IMR-90 (cell line): Measurements from ENCODE around the gene SH3BP2. TPM values are rescaled to one million over a fixed set of nuclear protein-coding genes. Genes with fewer than 3 reads are reported as not detected.

Experiments used
- ATAC-seq: fragments of 200-7000 bp; cut with Tn5 transposase; 2 replicates; pipeline ENCODE4 v1.9.1; 2020; ENCODE audit warnings: low read depth, mild to moderate bottlenecking, moderate library complexity
- BruUV-seq: library from RNA; stranded (reverse); fragments of 400-500 nt; replicated peaks from 2 replicates; lab custom pipeline; 2021; lab: Mats Ljungman, UMichigan
- CTCF ChIA-PET: fragments of 300-600 bp; formaldehyde crosslinking; extraction: SDS; loops from one replicate; lab custom pipeline; 2021; ENCODE audit warnings: antibody characterized with exemption; lab: Yijun Ruan, JAX
- POLR2A ChIA-PET: fragments of 300-600 bp; sonication (Branson Sonifier 250); formaldehyde crosslinking; loops from one replicate; lab custom pipeline; 2022; ENCODE audit warnings: antibody characterized with exemption; ENCODE audit not compliant: unreplicated experiment; lab: Charles Lee
- DNase-seq: peaks from one replicate; pipeline ENCODE4 v3.0.0; 2013
- H2AFZ ChIP-seq: replicated peaks from 2 replicates; pipeline ENCODE3; 2013; ENCODE audit warnings: low read length, mild to moderate bottlenecking; ENCODE audit not compliant: poor library complexity
- H2AK5ac ChIP-seq: 2 replicates; pipeline ENCODE4 v1.6.1; 2013; ENCODE audit warnings: low read depth, low read length, inconsistent platforms
- H2AK9ac ChIP-seq: replicated peaks from 2 replicates; pipeline ENCODE3; 2013; ENCODE audit warnings: mild to moderate bottlenecking, low read depth, low read length, moderate library complexity; ENCODE audit not compliant: poor library complexity
- H2BK120ac ChIP-seq: 2 replicates; pipeline ENCODE4 v1.6.1; 2013; ENCODE audit warnings: low read depth, low read length, inconsistent platforms
- H2BK15ac ChIP-seq: 3 replicates; pipeline ENCODE4 v1.6.1; 2013; ENCODE audit warnings: low read depth, low read length, inconsistent platforms
- H2BK20ac ChIP-seq: 2 replicates; pipeline ENCODE4 v1.6.1; 2013; ENCODE audit warnings: low read depth, mild to moderate bottlenecking, inconsistent platforms, low read length, moderate library complexity
- H2BK5ac ChIP-seq: 2 replicates; pipeline ENCODE4 v1.6.1; 2013; ENCODE audit warnings: mild to moderate bottlenecking, low read depth, low read length, inconsistent platforms; ENCODE audit not compliant: poor library complexity, severe bottlenecking
- H3K14ac ChIP-seq: replicated peaks from 2 replicates; pipeline ENCODE4 v1.6.1; 2013; ENCODE audit warnings: low read depth, low read length, inconsistent platforms
- H3K18ac ChIP-seq: 2 replicates; pipeline ENCODE4 v1.6.1; 2013; ENCODE audit warnings: low read depth, low read length, control low read depth
- H3K23ac ChIP-seq: 2 replicates; pipeline ENCODE4 v1.6.1; 2013; ENCODE audit warnings: low read depth, low read length, inconsistent platforms
- H3K27ac ChIP-seq: 2 replicates; pipeline ENCODE4 v1.5.1; 2013; ENCODE audit warnings: mild to moderate bottlenecking, control low read depth, low read length; ENCODE audit not compliant: insufficient read depth
- H3K27me3 ChIP-seq: 2 replicates; pipeline ENCODE4 v1.6.1; 2013; ENCODE audit warnings: low read length; ENCODE audit not compliant: control insufficient read depth, insufficient read depth
- H3K36me3 ChIP-seq: 2 replicates; pipeline ENCODE4 v1.6.1; 2013; ENCODE audit warnings: low read length, mixed read lengths; ENCODE audit not compliant: control insufficient read depth, insufficient read depth
- H3K4ac ChIP-seq: 2 replicates; pipeline ENCODE4 v1.6.1; 2013; ENCODE audit warnings: low read depth, low read length, inconsistent platforms
- H3K4me1 ChIP-seq: 2 replicates; pipeline ENCODE4 v1.6.1; 2013; ENCODE audit warnings: low read length, mixed read lengths; ENCODE audit not compliant: control insufficient read depth, insufficient read depth
- H3K4me2 ChIP-seq: 2 replicates; pipeline ENCODE4 v1.6.1; 2013; ENCODE audit warnings: low read depth, mild to moderate bottlenecking, control low read depth, low read length, moderate library complexity
- H3K4me3 ChIP-seq: 2 replicates; pipeline ENCODE4 v1.5.1; 2013; ENCODE audit warnings: low read depth, mild to moderate bottlenecking, control low read depth, low read length, moderate library complexity; ENCODE audit not compliant: insufficient read depth
- H3K56ac ChIP-seq: 2 replicates; pipeline ENCODE4 v1.6.1; 2013; ENCODE audit warnings: low read length, inconsistent platforms; ENCODE audit not compliant: insufficient read depth; ENCODE audit errors: extremely low read depth
- H3K79me1 ChIP-seq, 2 experiments: 2 replicates each; pipeline ENCODE4 v1.6.1; 2013; ENCODE audit warnings: low read length in 2 of 2, inconsistent platforms in 1 of 2, low read depth in 1 of 2
- H3K9ac ChIP-seq: 2 replicates; pipeline ENCODE4 v1.6.1; 2013; ENCODE audit warnings: low read depth, low read length, control low read depth
- H3K9me1 ChIP-seq: 2 replicates; pipeline ENCODE4 v1.6.1; 2013; ENCODE audit warnings: low read length, inconsistent platforms; ENCODE audit not compliant: insufficient read depth
- H3K9me3 ChIP-seq: 2 replicates; pipeline ENCODE4 v1.6.1; 2013; ENCODE audit warnings: low read length; ENCODE audit not compliant: control insufficient read depth, insufficient read depth
- H4K20me1 ChIP-seq: 2 replicates; pipeline ENCODE4 v1.6.1; 2013; ENCODE audit warnings: low read length, inconsistent platforms; ENCODE audit not compliant: insufficient read depth
- H4K5ac ChIP-seq: 2 replicates; pipeline ENCODE4 v1.6.1; 2013; ENCODE audit warnings: mild to moderate bottlenecking, low read depth, low read length, control low read depth
- H4K8ac ChIP-seq, 2 experiments: 2 replicates each; pipeline ENCODE4 v1.6.1; 2013; ENCODE audit warnings: low read depth in 2 of 2, low read length in 2 of 2, control low read depth in 1 of 2, inconsistent platforms in 1 of 2
- H4K91ac ChIP-seq: 2 replicates; pipeline ENCODE4 v1.6.1; 2013; ENCODE audit warnings: low read depth, low read length, inconsistent platforms; ENCODE audit not compliant: insufficient read depth
- BHLHE40 ChIP-seq: fragments of 150-350 bp; IDR thresholded peaks from 2 replicates; pipeline ENCODE4 v1.6.1; 2016; ENCODE audit warnings: mild to moderate bottlenecking, low read depth, low read length
- CEBPB ChIP-seq: IDR thresholded peaks from 2 replicates; pipeline ENCODE4 v1.6.1; 2012; ENCODE audit warnings: low read depth, low read length, improper control_type of control experiment
- CHD1 ChIP-seq: IDR thresholded peaks from 2 replicates; pipeline ENCODE4 v1.6.1; 2012; ENCODE audit warnings: low read depth, low read length, improper control_type of control experiment
- FOS ChIP-seq: fragments of 150-350 bp; IDR thresholded peaks from 2 replicates; pipeline ENCODE4 v1.6.1; 2016; ENCODE audit warnings: low read depth, low read length
- MAFK ChIP-seq: IDR thresholded peaks from 2 replicates; pipeline ENCODE4 v1.6.1; 2012; ENCODE audit warnings: low read depth, low read length, improper control_type of control experiment
- MAZ ChIP-seq: IDR thresholded peaks from 2 replicates; pipeline ENCODE4 v1.6.1; 2012; ENCODE audit warnings: low read depth, mild to moderate bottlenecking, low read length, improper control_type of control experiment, moderate library complexity, borderline replicate concordance
- MXI1 ChIP-seq: IDR thresholded peaks from 2 replicates; pipeline ENCODE4 v1.6.1; 2012; ENCODE audit warnings: low read depth, mild to moderate bottlenecking, low read length, moderate library complexity, borderline replicate concordance
- NFE2L2 ChIP-seq: fragments of 150-350 bp; IDR thresholded peaks from 2 replicates; pipeline ENCODE4 v1.6.1; 2016; ENCODE audit warnings: low read depth, mild to moderate bottlenecking, low read length
- POLR2A ChIP-seq: IDR thresholded peaks from 2 replicates; pipeline ENCODE4 v1.6.1; 2012; ENCODE audit warnings: mild to moderate bottlenecking, low read depth, low read length
- RAD21 ChIP-seq: IDR thresholded peaks from 2 replicates; pipeline ENCODE4 v1.6.1; 2012; ENCODE audit warnings: low read length, improper control_type of control experiment
- RCOR1 ChIP-seq: IDR thresholded peaks from 2 replicates; pipeline ENCODE4 v1.6.1; 2012; ENCODE audit warnings: mild to moderate bottlenecking, low read length, improper control_type of control experiment; ENCODE audit not compliant: insufficient replicate concordance
- RFX5 ChIP-seq: IDR thresholded peaks from 2 replicates; pipeline ENCODE4 v1.8.0; 2012; ENCODE audit warnings: low read depth, mild to moderate bottlenecking, low read length, moderate library complexity
- SMC3 ChIP-seq: fragments of 150-350 bp; IDR thresholded peaks from 2 replicates; pipeline ENCODE4 v1.6.1; 2016; ENCODE audit warnings: low read depth, mild to moderate bottlenecking, antibody characterized with exemption, low read length, moderate library complexity
- WGBS, 2 experiments: methylation state at CpG; one replicate each; pipeline versions ENCODE4 v1.1.5 to v1.1.7; 2013; ENCODE audit warnings: missing lambda C conversion rate in 2 of 2; ENCODE audit not compliant: insufficient read length in 1 of 2; ENCODE audit errors: extremely low coverage in 2 of 2; 5-methylcytosine and 5-hydroxymethylcytosine counted together
- dilution Hi-C: fragments of 300-500 bp; cut with HindIII; formaldehyde crosslinking; loops from one replicate; pipeline ENCODE4 v1.14.3; 2018; ENCODE audit warnings: low sequenced_read_pairs; ENCODE audit not compliant: unreplicated experiment
- in situ Hi-C: fragments of 300-500 bp; cut with MboI; formaldehyde crosslinking; loops from 3 replicates; pipeline ENCODE4 v1.14.3; 2019; ENCODE audit warnings: low sequenced_read_pairs, inconsistent platforms, mixed read lengths
- intact Hi-C: fragments of 100-400 bp; cut with micrococcal nuclease; formaldehyde crosslinking; loops from 2 replicates; pipeline ENCODE4 v1.10.0; 2022
- polyA plus RNA-seq, 3 experiments: library from polyadenylated mRNA; depleted of rRNA; stranded (reverse); fragments of >200 nt; gene quantifications; 2 replicates each; pipeline ENCODE4 v1.2.3, GENCODE V29; 2012; ENCODE audit warnings: low replicate concordance in 1 of 3
- total RNA-seq: library from RNA; depleted of rRNA; stranded (reverse); fragments of >200 nt; gene quantifications from 2 replicates; pipeline ENCODE4 v1.2.3, GENCODE V29; 2012
- TF ChIP-seq, protein P1 (sequence below): fragments of 150-350 bp; IDR thresholded peaks from 2 replicates; pipeline ENCODE4 v1.6.1; 2017; ENCODE audit warnings: mild to moderate bottlenecking, antibody characterized with exemption, low read length, low read depth
- TF ChIP-seq, protein P2 (sequence below): fragments of 150-350 bp; IDR thresholded peaks from 2 replicates; pipeline ENCODE4 v1.6.1; 2016; ENCODE audit warnings: low read depth, mild to moderate bottlenecking, low read length, moderate library complexity, borderline replicate concordance
- TF ChIP-seq, protein P3 (sequence below): conservative IDR thresholded peaks from 2 replicates; pipeline ENCODE4 v1.5.1; 2012; ENCODE audit warnings: mild to moderate bottlenecking, low read depth, low read length, improper control_type of control experiment

The SH3BP2 gene
- total and polyA plus RNA-seq, 2 of the 4 experiments (the other 2 are of a cell fraction): 9.0 to 37.2 TPM

DNA sequence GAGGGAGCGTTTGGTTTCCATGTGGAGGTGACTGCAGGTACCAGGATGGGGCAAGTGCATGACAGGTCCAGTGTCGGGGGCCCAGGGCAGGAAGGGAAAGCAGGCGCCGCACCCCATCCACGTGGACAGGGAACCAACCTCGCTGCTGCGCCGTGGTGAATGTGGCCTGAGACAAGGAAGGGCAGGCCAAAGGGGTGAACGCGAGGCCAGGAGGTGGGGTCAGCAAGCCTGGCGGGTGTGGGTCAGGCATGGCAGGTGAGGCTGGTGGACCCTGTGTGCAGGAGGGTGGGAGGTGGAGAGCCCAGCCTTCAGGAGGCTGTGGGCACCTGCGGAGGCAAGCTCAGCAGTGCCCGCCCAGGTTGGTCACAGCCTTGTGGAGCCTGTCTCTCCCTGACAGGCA lies 14.7 kb downstream of the SH3BP2 start:
- in situ Hi-C loops: no loop called here
- no peak overlapping the region for H4K8ac ChIP-seq
- no peaks in the 10 kb centered on the region for H3K27me3 ChIP-seq
- intact Hi-C loops: no loop called here
- TF ChIP-seq, protein P1, sequence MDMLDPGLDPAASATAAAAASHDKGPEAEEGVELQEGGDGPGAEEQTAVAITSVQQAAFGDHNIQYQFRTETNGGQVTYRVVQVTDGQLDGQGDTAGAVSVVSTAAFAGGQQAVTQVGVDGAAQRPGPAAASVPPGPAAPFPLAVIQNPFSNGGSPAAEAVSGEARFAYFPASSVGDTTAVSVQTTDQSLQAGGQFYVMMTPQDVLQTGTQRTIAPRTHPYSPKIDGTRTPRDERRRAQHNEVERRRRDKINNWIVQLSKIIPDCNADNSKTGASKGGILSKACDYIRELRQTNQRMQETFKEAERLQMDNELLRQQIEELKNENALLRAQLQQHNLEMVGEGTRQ: no peak
- TF ChIP-seq MAZ: no peak
- TF ChIP-seq POLR2A: no peak
- no peak for TF ChIP-seq NFE2L2
- TF ChIP-seq, protein P2, sequence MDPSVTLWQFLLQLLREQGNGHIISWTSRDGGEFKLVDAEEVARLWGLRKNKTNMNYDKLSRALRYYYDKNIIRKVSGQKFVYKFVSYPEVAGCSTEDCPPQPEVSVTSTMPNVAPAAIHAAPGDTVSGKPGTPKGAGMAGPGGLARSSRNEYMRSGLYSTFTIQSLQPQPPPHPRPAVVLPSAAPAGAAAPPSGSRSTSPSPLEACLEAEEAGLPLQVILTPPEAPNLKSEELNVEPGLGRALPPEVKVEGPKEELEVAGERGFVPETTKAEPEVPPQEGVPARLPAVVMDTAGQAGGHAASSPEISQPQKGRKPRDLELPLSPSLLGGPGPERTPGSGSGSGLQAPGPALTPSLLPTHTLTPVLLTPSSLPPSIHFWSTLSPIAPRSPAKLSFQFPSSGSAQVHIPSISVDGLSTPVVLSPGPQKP: no peak
- no peak for TF ChIP-seq FOS
- TF ChIP-seq RFX5: no peak
- TF ChIP-seq MXI1: no peak
- TF ChIP-seq CEBPB: no peak
- TF ChIP-seq CHD1: no peak
- TF ChIP-seq, protein P3, sequence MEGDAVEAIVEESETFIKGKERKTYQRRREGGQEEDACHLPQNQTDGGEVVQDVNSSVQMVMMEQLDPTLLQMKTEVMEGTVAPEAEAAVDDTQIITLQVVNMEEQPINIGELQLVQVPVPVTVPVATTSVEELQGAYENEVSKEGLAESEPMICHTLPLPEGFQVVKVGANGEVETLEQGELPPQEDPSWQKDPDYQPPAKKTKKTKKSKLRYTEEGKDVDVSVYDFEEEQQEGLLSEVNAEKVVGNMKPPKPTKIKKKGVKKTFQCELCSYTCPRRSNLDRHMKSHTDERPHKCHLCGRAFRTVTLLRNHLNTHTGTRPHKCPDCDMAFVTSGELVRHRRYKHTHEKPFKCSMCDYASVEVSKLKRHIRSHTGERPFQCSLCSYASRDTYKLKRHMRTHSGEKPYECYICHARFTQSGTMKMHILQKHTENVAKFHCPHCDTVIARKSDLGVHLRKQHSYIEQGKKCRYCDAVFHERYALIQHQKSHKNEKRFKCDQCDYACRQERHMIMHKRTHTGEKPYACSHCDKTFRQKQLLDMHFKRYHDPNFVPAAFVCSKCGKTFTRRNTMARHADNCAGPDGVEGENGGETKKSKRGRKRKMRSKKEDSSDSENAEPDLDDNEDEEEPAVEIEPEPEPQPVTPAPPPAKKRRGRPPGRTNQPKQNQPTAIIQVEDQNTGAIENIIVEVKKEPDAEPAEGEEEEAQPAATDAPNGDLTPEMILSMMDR: no peak
- no peak for TF ChIP-seq RAD21
- TF ChIP-seq SMC3: no peak
- TF ChIP-seq RCOR1: no peak
- TF ChIP-seq BHLHE40: no peak
- no peak for TF ChIP-seq MAFK
- peak overlapping the region; percentile 14; the same call in 1 of the 2 replicates for H2BK20ac ChIP-seq
- no peak overlapping the region for H4K5ac ChIP-seq
- H3K4me3 ChIP-seq: no peak overlapping the region
- no peak overlapping the region for H3K4me2 ChIP-seq
- H3K23ac ChIP-seq: 0 out of 2 replicates have a peak overlapping the region, but pooled peaks have one; percentile 17
- 91% methylated on average over 5 of the region's 13 CpGs; no CpG with 5 or more reads in 1 of the 2 experiments for WGBS, 2 experiments
- H3K79me1 ChIP-seq: peaks cover 0 to 63% of the 10 kb centered on the region in 2 experiments; a peak in 3 of 4 replicates
- ChIA-PET CTCF (no interaction called here), POLR2A (no interaction called here)
- no peak for ATAC-seq
- H3K56ac ChIP-seq: no peak overlapping the region
- no peak overlapping the region for H2BK15ac ChIP-seq
- no peak overlapping the region for H3K18ac ChIP-seq
- no peaks in the 10 kb centered on the region for H3K9me3 ChIP-seq
- H3K36me3 ChIP-seq: 0 out of 2 replicates have a peak, but pooled peaks cover 2% of the 10 kb centered on the region
- H4K91ac ChIP-seq: no peak overlapping the region
- peaks cover 13% of the 10 kb centered on the region; the same call in 1 of the 2 replicates for H4K20me1 ChIP-seq
- no peak overlapping the region for H2AK5ac ChIP-seq
- H2BK5ac ChIP-seq: no peak overlapping the region
- dilution Hi-C loops: no loop called here
- H2AK9ac ChIP-seq: peak overlapping the region; percentile 26
- H3K27ac ChIP-seq: no peak overlapping the region
- peaks cover 22% of the 10 kb centered on the region for H3K4me1 ChIP-seq
- no peak overlapping the region for H3K14ac ChIP-seq
- H3K4ac ChIP-seq: 0 out of 2 replicates have a peak overlapping the region, but pooled peaks have one; percentile 46
- no TSS peak for BruUV-seq
- DNase-seq: no peak
- no peak overlapping the region for H2AFZ ChIP-seq
- H3K9ac ChIP-seq: no peak overlapping the region
- peaks cover 13% of the 10 kb centered on the region for H3K9me1 ChIP-seq
- no peak overlapping the region for H2BK120ac ChIP-seq
